ENCODE results near the gene CD6.

- no peak for TF ChIP-seq CTCF (IDR thresholded peaks at IDR 0.05)
- TF ChIP-seq POLR2A (IDR thresholded peaks at IDR 0.05): no peak
Observed at GRCh38 chr11:60928563-60929001, 42.9 kb upstream of the CD6 start.

Data from lower leg skin (tissue), 3 donors.